IgD-negative memory B cell (primary cell): Measurements from ENCODE around the gene HIVEP3. TPM values are rescaled to one million over a fixed set of nuclear protein-coding genes. Genes with fewer than 3 reads are reported as not detected.

Source experiments
- H3K27ac Mint-ChIP-seq, 3 donors: one replicate each; pipeline ENCODE4 v1.8.0; 2020 to 2022; ENCODE audit warnings: mild to moderate bottlenecking in 3 of 3, mixed read lengths in 3 of 3, moderate library complexity in 1 of 3
- H3K27me3 Mint-ChIP-seq: one replicate; pipeline ENCODE4 v1.8.0; 2021; ENCODE audit warnings: mixed read lengths
- H3K36me3 Mint-ChIP-seq: one replicate; pipeline ENCODE4 v1.8.0; 2020; ENCODE audit warnings: mild to moderate bottlenecking, mixed read lengths
- H3K4me1 Mint-ChIP-seq, 3 donors: one replicate each; pipeline ENCODE4 v1.8.0; 2020 to 2022; ENCODE audit warnings: mixed read lengths in 3 of 3, mild to moderate bottlenecking in 1 of 3
- H3K4me3 Mint-ChIP-seq, 4 donors: one replicate each; pipeline ENCODE4 v1.8.0; 2020 to 2022; ENCODE audit warnings: mild to moderate bottlenecking in 4 of 4, mixed read lengths in 4 of 4, moderate library complexity in 3 of 4
- H3K9me3 Mint-ChIP-seq, 3 donors: one replicate each; pipeline ENCODE4 v1.8.0; 2020 to 2021; ENCODE audit warnings: mixed read lengths in 3 of 3, mild to moderate bottlenecking in 1 of 3
- polyA plus RNA-seq: library from polyadenylated mRNA; unstranded; fragments of 300-500 nt; fragmentation: Illumina TruSeq; gene quantifications from one replicate; pipeline ENCODE4 v1.2.3, GENCODE V29; 2021

HIVEP3 gene
- polyA plus RNA-seq, 1 donor from 2014 or later: 1.4 TPM

GRCh38 chr1:41629571-41629970, 289.2 kb downstream of the HIVEP3 start:
- H3K9me3 Mint-ChIP-seq: peaks cover 0 to 2% (median 0%) of the 10 kb centered on the region in 3 donors
- no peaks in the 10 kb centered on the region for H3K27me3 Mint-ChIP-seq
- H3K27ac Mint-ChIP-seq: no peak overlapping the region
- H3K36me3 Mint-ChIP-seq: peaks cover 12% of the 10 kb centered on the region
- H3K4me1 Mint-ChIP-seq: peaks cover 20 to 42% (median 37%) of the 10 kb centered on the region in 3 donors
- H3K4me3 Mint-ChIP-seq: no peak overlapping the region

GRCh38 chr1:41629141-41629540, 289.6 kb downstream of the HIVEP3 start:
- Mint-ChIP-seq H3K4me1 (peaks cover 24 to 41% (median 40%) of the 10 kb centered on the region in 3 donors), H3K27me3 (no peaks in the 10 kb centered on the region), H3K9me3 (peaks cover 0 to 2% (median 0%) of the 10 kb centered on the region in 3 donors), H3K36me3 (peaks cover 12% of the 10 kb centered on the region), H3K4me3 (no peak overlapping the region), H3K27ac (no peak overlapping the region)

- peaks cover 12% of the 10 kb centered on the region for H3K36me3 Mint-ChIP-seq
- H3K27me3 Mint-ChIP-seq: no peaks in the 10 kb centered on the region
- H3K9me3 Mint-ChIP-seq: peaks cover 0 to 2% (median 0%) of the 10 kb centered on the region in 3 donors
- H3K4me3 Mint-ChIP-seq: no peak overlapping the region
- peaks cover 39 to 51% (median 48%) of the 10 kb centered on the region in 3 donors for H3K4me1 Mint-ChIP-seq
- peak overlapping the region in 1 of 3 donors; percentile 67 for H3K27ac Mint-ChIP-seq
These were observed 291.0 kb downstream of the HIVEP3 start for GRCh38 chr1:41627491-41628280.

DNA sequence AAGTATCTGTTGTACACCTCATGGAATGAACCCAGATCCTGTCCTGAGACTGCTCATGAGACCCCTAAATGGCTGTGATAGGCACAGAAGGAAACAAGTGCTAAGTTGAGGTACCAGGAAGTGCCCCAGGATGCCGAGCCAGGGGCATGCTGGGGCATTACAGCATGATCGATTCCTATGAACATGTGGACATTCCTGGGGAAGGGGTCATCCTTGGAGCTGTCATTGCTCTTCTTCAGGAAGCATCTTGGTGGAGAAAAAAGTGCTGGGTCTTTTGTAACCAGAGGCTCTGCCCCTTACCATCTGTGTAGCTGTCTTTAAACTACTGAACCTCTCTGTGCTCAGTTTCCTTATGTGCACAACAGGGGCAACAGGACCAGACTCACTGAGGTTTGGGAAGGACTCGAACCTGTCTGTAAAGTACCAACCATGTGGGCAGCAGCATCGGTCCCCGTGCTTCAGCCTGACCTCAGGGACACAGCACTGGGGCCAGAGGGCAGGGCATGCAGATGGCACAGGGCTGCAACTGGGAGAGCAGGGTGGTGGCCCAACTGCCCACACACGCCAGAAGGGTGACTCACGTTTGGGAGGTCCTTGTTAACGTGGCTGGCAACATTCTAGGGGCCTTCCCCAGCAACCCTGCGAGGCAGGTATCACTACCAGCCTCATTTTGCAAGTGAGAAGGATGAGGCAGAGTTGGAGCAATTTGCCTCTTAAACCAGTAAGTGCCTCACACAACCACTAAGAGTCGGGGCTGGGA, 291.9 kb downstream of the HIVEP3 start:
- Mint-ChIP-seq H3K4me1 (peaks cover 42 to 55% (median 52%) of the 10 kb centered on the region in 3 donors), H3K36me3 (peaks cover 12% of the 10 kb centered on the region), H3K4me3 (no peak overlapping the region), H3K27ac (no peak overlapping the region), H3K9me3 (peaks cover 0 to 2% (median 0%) of the 10 kb centered on the region in 3 donors), H3K27me3 (no peaks in the 10 kb centered on the region)

DNA sequence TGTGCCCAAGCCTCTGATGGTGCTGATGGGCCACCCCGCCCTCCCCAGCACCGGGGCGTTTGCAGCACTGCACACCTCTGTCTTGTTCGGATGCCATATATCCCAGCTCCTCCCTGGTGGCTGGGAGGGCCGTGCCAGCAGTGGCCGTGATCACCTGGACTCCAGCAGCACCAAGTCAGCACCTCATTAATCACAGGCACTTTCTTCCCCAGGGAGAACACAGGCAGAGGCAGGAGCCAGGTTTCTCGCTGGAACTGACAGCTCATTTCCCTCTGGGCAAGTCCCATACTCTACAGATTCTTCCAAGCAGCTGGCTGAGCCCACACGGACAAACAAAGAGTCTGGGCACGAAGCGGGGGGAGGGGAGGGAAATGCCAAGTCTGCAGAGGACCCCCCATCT, 292.6 kb downstream of the HIVEP3 start:
- no peak overlapping the region for H3K4me3 Mint-ChIP-seq
- H3K4me1 Mint-ChIP-seq: peaks cover 44 to 55% (median 55%) of the 10 kb centered on the region in 3 donors
- H3K27ac Mint-ChIP-seq: no peak overlapping the region
- H3K27me3 Mint-ChIP-seq: no peaks in the 10 kb centered on the region
- peaks cover 11% of the 10 kb centered on the region for H3K36me3 Mint-ChIP-seq
- peaks cover 0 to 2% (median 0%) of the 10 kb centered on the region in 3 donors for H3K9me3 Mint-ChIP-seq

- H3K27me3 Mint-ChIP-seq: no peaks in the 10 kb centered on the region
- H3K9me3 Mint-ChIP-seq: no peaks in the 10 kb centered on the region
- H3K4me3 Mint-ChIP-seq: peak overlapping the region; percentile 72 to 92 (median 84)
- H3K27ac Mint-ChIP-seq: peak overlapping the region; percentile 52 to 92 (median 83)
- peaks cover 35 to 47% (median 46%) of the 10 kb centered on the region in 3 donors for H3K4me1 Mint-ChIP-seq
- H3K36me3 Mint-ChIP-seq: peaks cover 14% of the 10 kb centered on the region
These were observed 295.0 kb downstream of the HIVEP3 start for GRCh38 chr1:41623736-41624135.

DNA sequence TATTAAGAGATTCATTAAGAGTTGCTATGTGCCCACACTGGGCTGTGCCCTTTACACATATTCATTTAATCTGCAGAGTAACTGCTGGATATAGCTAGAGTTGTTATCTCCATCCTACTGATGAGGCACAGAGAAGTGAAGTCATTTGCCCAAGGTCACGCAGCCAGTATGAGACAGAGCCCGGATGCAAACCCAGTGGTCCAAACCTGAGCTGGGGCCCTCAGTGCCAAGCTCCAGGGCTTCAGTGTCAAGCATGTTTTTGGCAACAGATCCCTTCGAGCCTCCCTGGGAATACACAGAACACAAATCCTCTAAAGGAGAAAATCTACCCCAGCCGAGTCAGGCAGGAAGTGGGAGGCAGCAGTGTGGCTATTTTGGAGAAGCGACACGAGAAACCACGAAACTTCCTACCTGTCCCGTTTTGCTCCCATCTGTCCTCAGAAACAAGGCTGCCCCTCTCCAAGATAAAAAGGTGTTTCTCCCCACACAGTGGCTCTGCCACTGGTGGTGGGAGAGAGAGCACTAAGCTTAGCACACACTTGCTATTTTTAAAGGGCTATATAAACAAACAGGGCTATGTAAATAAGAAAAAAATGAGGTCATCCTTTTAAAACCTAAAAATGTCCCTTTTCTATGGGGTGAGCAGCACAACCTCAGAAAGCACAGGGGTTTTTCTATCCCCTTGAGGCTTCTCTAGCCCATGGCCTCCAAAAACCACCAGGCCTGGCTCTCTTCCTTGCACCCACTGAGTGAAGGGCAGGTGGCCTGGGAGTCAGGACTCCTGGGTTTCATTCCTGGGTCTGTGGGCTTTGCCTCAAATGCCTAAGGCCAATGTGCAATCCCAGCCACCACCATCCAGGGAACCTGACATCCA, 295.6 kb downstream of the HIVEP3 start:
- Mint-ChIP-seq H3K9me3 (no peaks in the 10 kb centered on the region), H3K4me3 (peak overlapping the region; percentile 72 to 92 (median 78)), H3K27me3 (no peaks in the 10 kb centered on the region), H3K4me1 (peaks cover 35 to 46% (median 44%) of the 10 kb centered on the region in 3 donors), H3K27ac (peak overlapping the region; percentile 52 to 92 (median 83)), H3K36me3 (peaks cover 11% of the 10 kb centered on the region)

DNA sequence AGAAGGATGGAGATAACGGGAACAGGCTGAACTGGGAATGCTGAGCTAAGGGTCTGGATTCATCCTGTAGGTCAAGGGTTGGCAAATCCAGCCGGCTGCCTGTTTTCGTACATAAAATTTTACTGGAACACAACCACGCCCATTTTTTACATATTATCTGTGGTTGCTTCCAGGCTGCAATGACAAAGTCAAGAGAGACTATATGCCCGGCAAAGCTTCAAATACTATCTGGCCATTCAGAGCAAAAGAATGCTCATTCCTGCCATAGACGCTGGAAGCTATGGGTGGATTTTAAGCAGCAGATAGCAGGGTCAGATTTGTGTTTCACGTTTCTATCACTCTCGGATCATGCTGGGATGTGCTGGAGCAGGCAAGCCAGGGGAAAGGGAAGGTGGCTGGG, 296.3 kb downstream of the HIVEP3 start:
- H3K27me3 Mint-ChIP-seq: no peaks in the 10 kb centered on the region
- H3K4me3 Mint-ChIP-seq: peak overlapping the region; percentile 60 to 92 (median 76)

DNA sequence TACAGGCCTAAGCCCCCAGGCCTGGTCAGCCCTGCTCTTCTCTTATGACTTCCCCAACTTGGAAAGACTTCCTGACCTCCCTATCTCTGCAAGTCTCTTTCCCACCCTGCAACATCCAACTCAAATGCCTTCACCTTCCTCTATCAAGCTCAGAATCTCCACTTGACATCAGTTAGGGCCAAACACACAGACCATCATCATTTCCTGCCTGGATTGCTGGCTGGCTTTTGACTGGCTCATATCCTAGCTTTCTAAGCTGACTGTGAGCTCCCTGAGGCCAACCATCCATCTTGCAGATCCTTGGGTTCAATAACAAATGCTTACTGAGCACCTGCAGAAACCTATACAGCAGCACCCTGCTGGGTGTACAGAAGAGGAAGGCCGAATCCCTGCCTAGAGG, 296.9 kb downstream of the HIVEP3 start:
- Mint-ChIP-seq H3K4me1 (peaks cover 35 to 48% (median 38%) of the 10 kb centered on the region in 3 donors), H3K27me3 (no peaks in the 10 kb centered on the region), H3K4me3 (peak overlapping the region in 3 of 4 donors; percentile 6 to 92 (median 60)), H3K36me3 (peaks cover 8% of the 10 kb centered on the region), H3K27ac (peak overlapping the region in 1 of 3 donors; percentile 59), H3K9me3 (no peaks in the 10 kb centered on the region)

More for the DNA sequence above, 296.3 kb downstream of the HIVEP3 start:
- peak overlapping the region; percentile 52 to 92 (median 83) for H3K27ac Mint-ChIP-seq
- no peaks in the 10 kb centered on the region for H3K9me3 Mint-ChIP-seq
- peaks cover 35 to 48% (median 41%) of the 10 kb centered on the region in 3 donors for H3K4me1 Mint-ChIP-seq
- H3K36me3 Mint-ChIP-seq: peaks cover 10% of the 10 kb centered on the region

GRCh38 chr1:41621256-41621655, 297.5 kb downstream of the HIVEP3 start:
- Mint-ChIP-seq H3K4me3 (peak overlapping the region in 1 of 4 donors; percentile 5), H3K27ac (peak overlapping the region in 1 of 3 donors; percentile 84), H3K27me3 (no peaks in the 10 kb centered on the region), H3K9me3 (no peaks in the 10 kb centered on the region), H3K4me1 (peaks cover 35 to 45% (median 35%) of the 10 kb centered on the region in 3 donors), H3K36me3 (peaks cover 9% of the 10 kb centered on the region)

DNA sequence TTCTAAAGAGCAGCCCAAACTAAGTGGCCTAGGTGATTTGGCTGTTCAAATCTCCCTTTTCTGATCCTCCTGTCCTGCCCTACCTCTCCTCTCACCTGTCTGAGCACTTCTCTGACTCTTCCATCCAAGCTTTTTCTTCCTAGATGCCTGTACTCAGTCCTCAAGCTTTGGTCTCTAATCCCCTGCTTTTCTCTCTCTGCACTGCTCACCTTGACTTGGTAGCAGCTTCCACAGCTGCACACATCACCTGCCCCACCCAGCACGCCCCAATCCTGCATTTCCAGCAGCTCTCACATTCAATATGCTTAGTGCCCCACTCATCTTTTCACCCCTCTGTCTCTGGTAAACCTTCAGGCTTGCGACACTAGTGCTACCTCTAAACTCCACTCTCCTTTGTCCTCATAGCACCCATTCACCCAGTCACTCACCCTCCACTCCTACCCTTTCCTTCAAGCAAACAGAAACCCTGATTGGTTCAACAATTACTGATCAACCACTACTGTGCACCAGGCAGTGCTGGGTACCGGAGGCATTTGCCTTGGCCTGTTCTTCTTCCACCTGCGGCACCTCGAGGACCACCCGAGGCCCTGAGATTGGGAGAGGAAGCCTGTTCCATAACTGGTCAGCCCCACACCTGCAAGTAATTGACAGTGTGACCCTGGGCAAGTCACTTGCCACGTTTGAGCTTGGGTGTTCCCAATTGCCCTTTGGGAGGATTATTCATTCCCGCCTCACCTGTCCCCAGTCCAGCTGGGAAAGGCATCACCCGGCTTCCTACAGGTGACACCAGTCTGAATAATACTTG, 298.2 kb downstream of the HIVEP3 start:
- Mint-ChIP-seq H3K9me3 (no peaks in the 10 kb centered on the region), H3K4me1 (peaks cover 35 to 43% (median 35%) of the 10 kb centered on the region in 3 donors), H3K36me3 (peaks cover 9% of the 10 kb centered on the region), H3K4me3 (no peak overlapping the region), H3K27me3 (no peaks in the 10 kb centered on the region), H3K27ac (peak overlapping the region in 1 of 3 donors; percentile 14)

DNA sequence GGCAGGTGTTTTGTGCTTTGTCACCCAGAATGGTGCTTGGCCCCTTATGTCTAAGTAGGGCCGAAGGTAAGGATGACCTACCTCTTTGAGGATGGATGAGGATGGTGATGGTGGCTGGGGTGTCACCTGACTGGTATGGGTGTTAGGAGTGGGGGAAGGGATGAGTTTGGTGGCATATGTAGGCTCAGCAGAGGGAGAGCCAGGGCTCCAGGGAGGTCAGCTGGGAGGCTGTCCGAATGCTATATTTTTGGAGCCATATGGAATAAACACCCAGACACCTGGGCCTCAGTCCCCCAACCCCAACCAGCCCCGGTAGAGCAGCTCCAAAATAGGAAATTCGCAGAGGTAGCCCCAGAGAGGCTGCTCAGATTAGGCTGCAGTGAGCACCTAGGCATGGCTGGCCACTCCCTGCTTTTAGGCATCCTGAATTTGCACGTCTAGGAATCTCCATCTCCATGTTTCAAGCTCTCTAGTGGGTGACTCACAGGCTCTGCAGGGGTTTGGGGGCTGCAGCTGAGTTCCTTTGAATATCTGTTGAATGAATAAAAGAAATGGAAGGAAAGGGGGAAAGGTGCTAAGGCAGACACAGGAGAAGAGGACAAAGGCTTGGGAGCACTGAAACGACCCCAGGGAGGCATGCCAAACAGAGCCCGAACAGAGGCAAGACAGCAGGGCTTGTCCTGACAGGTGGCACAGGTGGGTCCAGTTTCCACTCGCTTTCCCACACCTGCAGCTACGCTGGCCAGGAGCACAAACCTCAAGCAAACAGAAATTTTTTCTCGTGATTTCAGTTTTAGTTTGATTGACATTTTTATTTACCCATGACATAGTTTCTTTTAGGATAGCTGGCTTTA, 299.0 kb downstream of the HIVEP3 start:
- H3K9me3 Mint-ChIP-seq: no peaks in the 10 kb centered on the region
- peaks cover 31 to 43% (median 35%) of the 10 kb centered on the region in 3 donors for H3K4me1 Mint-ChIP-seq
- peak overlapping the region in 2 of 4 donors; percentile 21 to 45 for H3K4me3 Mint-ChIP-seq
- H3K27me3 Mint-ChIP-seq: no peaks in the 10 kb centered on the region
- H3K27ac Mint-ChIP-seq: no peak overlapping the region
- peaks cover 9% of the 10 kb centered on the region for H3K36me3 Mint-ChIP-seq

DNA sequence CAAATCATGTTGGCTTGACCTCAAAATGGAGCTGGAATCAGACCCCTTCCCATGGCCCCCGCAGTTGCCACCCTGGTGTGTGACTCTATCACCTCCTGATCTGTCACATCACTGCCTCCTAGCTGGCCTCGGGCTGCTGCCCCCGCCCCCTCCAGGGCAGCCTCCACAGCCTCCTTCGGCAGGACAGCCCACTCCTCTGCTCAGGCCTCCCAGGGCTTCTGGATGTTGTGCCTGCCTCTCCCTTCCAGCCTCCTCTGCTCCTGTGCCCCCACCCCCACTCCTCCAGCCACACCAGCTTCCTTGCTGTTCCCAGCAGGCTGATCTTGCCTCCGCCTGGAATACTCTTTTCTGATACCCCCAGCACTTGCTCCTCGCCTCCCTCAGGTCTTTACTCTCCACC, 299.9 kb downstream of the HIVEP3 start:
- peaks cover 28 to 39% (median 31%) of the 10 kb centered on the region in 3 donors for H3K4me1 Mint-ChIP-seq
- no peaks in the 10 kb centered on the region for H3K9me3 Mint-ChIP-seq
- H3K27ac Mint-ChIP-seq: no peak overlapping the region
- H3K36me3 Mint-ChIP-seq: peaks cover 9% of the 10 kb centered on the region
- H3K27me3 Mint-ChIP-seq: no peaks in the 10 kb centered on the region
- no peak overlapping the region for H3K4me3 Mint-ChIP-seq
